ENCODE data around the gene RRBP1. TPM values are rescaled to one million over a fixed set of nuclear protein-coding genes. Genes with fewer than 3 reads are reported as not detected.

RRBP1 gene
- total RNA-seq, 1 donor from 2014 or later, result 459 TPM

DNA sequence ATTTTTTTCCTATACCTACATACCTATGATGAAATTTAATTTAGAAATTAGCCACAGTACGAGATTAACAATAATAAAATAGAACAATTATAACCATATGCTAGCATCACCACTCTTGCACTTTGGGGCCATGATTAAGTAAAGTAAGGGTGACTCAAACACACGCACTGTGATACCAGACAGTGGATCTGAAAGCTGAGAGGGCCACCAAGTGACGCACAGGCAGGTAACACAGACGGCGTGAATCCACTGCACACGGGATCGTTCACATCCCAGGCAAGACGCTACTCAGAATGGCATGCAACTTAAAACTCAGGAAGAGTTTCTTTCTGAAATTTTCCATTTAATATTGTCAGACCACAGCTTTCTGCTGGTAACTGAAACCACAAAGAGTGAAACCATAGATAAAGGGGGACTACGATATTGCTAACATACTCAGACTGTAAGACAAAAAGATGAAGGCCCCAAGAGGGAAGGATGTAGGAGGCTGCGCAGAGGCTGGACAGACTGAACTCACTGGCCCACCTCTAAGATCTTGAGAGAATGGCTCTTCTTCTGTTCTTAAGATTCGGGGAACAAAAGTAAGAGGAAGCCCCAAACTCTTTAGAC lies 17.9 kb downstream of the RRBP1 start:
- peak overlapping the region; percentile 97 for H3K27ac Mint-ChIP-seq (ENCODE audit: unreplicated experiment)
- peaks cover 95% of the 10 kb centered on the region for H3K4me1 Mint-ChIP-seq (ENCODE audit: low read depth)
- DNase-seq (ENCODE audit: low spot score), result no peak
- TF ChIP-seq, protein P1, sequence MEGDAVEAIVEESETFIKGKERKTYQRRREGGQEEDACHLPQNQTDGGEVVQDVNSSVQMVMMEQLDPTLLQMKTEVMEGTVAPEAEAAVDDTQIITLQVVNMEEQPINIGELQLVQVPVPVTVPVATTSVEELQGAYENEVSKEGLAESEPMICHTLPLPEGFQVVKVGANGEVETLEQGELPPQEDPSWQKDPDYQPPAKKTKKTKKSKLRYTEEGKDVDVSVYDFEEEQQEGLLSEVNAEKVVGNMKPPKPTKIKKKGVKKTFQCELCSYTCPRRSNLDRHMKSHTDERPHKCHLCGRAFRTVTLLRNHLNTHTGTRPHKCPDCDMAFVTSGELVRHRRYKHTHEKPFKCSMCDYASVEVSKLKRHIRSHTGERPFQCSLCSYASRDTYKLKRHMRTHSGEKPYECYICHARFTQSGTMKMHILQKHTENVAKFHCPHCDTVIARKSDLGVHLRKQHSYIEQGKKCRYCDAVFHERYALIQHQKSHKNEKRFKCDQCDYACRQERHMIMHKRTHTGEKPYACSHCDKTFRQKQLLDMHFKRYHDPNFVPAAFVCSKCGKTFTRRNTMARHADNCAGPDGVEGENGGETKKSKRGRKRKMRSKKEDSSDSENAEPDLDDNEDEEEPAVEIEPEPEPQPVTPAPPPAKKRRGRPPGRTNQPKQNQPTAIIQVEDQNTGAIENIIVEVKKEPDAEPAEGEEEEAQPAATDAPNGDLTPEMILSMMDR (IDR thresholded peaks at IDR 0.05), result no peak
- H3K9me3 Mint-ChIP-seq (ENCODE audit: low read depth), result peaks cover 5% of the 10 kb centered on the region
- no peak overlapping the region for H3K4me3 Mint-ChIP-seq (ENCODE audit: unreplicated experiment)
- H3K27me3 Mint-ChIP-seq (ENCODE audit: low read depth), result no peaks in the 10 kb centered on the region
- peaks cover 21% of the 10 kb centered on the region for H3K36me3 Mint-ChIP-seq (ENCODE audit: low read depth)

DNA sequence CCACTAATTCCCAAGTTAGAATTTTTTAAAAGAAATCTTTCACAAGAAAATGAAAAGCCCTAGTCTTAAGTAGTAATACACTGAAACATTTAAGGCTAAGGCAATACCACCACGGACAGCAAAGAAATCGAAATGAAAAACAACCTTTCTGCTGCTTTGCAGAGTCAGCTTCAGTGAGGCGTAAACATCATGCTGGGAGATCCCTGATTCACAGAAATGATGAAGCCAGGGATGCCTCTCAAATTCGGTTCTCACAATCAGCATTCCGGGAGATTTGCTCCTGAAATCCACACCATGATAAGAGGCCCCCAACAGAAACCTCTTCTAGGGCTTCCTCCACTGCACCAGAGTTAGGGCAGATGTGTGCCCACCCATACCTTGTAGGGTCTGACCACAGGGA lies 18.6 kb downstream of the RRBP1 start:
- peak overlapping the region; percentile 97 for H3K27ac Mint-ChIP-seq (ENCODE audit: unreplicated experiment)
- no peak for DNase-seq (ENCODE audit: low spot score)
- peaks cover 21% of the 10 kb centered on the region for H3K36me3 Mint-ChIP-seq (ENCODE audit: low read depth)
- peaks cover 88% of the 10 kb centered on the region for H3K4me1 Mint-ChIP-seq (ENCODE audit: low read depth)
- TF ChIP-seq, protein P1 (IDR thresholded peaks at IDR 0.05), result no peak
- no peaks in the 10 kb centered on the region for H3K27me3 Mint-ChIP-seq (ENCODE audit: low read depth)
- H3K4me3 Mint-ChIP-seq (ENCODE audit: unreplicated experiment), result no peak overlapping the region
- H3K9me3 Mint-ChIP-seq (ENCODE audit: low read depth), result peaks cover 5% of the 10 kb centered on the region

DNA sequence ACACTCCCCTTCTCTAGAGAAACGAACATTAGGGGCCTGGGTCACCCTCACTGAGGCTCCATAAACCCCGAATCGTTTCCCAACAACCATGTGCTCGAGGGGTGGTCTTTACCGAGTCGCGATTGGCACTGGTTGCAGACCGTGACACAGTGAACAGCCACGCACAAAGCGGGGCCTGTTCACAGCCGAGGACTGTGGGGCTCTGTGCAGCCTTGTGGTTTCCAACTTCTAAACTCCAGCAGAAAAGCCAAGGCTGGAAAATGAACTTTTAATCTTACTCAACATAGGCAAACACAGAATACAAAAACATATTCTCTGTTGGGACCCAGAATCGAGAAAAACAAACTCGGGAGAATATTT lies 19.0 kb downstream of the RRBP1 start:
- DNase-seq (ENCODE audit: low spot score), result no peak
- Mint-ChIP-seq H3K4me3 (ENCODE audit: unreplicated experiment) (no peak overlapping the region), H3K9me3 (ENCODE audit: low read depth) (peaks cover 8% of the 10 kb centered on the region), H3K4me1 (ENCODE audit: low read depth) (peaks cover 87% of the 10 kb centered on the region), H3K36me3 (ENCODE audit: low read depth) (peaks cover 25% of the 10 kb centered on the region), H3K27ac (ENCODE audit: unreplicated experiment) (peak overlapping the region; percentile 97), H3K27me3 (ENCODE audit: low read depth) (no peaks in the 10 kb centered on the region)
- TF ChIP-seq, protein P1 (IDR thresholded peaks at IDR 0.05), result no peak

DNA sequence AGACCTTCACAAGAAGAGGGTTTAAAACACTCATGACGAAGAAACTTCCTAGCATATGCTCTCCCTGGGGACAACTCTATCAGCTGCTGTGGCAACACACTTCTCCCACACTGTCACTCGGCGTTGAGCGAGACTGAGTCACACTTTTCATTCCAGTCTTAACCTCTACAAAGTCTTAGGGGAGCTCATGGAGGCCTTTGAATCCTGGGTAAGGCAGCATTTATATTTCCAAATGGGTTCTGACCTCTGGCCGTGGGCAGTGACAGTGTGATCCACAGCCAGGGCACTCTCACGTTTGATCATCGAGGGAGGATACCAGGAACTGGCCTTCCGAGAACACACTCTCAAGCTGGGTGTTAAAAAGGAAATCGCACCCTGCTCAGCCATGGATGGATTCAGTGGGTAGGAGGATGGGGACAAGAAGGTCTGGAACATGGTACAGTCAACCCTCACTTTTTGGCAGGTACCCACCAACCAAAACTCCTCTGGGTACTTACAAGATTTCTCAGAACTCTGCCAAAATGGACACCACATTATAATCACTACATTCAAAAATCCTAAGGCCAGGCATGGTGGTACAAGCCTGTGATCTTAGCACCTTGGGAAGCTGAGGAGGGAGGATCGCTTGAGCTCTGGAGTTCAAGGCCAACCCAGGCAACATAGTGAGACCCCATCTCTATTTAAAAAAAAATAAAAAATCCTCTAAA lies 19.6 kb downstream of the RRBP1 start:
- Mint-ChIP-seq H3K4me3 (ENCODE audit: unreplicated experiment) (peak overlapping the region; percentile 45), H3K36me3 (ENCODE audit: low read depth) (peaks cover 28% of the 10 kb centered on the region), H3K4me1 (ENCODE audit: low read depth) (peaks cover 87% of the 10 kb centered on the region), H3K9me3 (ENCODE audit: low read depth) (peaks cover 8% of the 10 kb centered on the region), H3K27ac (ENCODE audit: unreplicated experiment) (peak overlapping the region; percentile 97), H3K27me3 (ENCODE audit: low read depth) (no peaks in the 10 kb centered on the region)
- no peak for DNase-seq (ENCODE audit: low spot score)
- TF ChIP-seq, protein P1 (IDR thresholded peaks at IDR 0.05), result no peak

DNA sequence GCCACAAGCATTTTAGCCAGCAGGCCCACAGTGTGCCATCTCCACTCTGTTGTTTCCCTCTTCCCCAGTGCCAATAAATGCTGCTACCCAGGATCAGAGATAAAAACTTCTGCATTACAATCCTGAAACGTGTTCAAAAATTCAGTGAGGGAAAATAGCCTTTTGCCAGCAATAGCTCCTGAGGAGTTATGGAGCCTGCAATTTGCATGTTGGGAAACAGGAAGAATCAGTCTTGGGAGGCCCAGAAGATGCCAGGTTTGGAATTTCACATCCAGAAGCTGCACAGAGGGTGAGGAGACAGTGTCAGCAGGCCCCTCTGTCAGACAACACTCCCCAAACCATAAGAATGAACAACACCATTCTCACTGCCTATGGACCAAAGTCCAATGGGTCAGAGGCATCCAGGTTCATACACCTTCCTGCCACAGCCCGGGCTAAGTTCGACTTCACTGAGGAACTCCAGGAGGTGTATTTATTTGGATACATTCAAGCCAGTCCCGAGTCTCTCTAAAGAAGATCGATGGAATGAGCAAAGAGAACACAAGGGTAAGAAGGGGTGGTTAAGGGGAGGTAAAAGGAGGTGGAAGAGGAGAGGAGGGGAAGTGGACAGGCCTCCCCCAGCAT lies 20.8 kb downstream of the RRBP1 start:
- peaks cover 87% of the 10 kb centered on the region for H3K4me1 Mint-ChIP-seq (ENCODE audit: low read depth)
- H3K27ac Mint-ChIP-seq (ENCODE audit: unreplicated experiment), result peak overlapping the region; percentile 97
- peaks cover 8% of the 10 kb centered on the region for H3K9me3 Mint-ChIP-seq (ENCODE audit: low read depth)
- H3K27me3 Mint-ChIP-seq (ENCODE audit: low read depth), result no peaks in the 10 kb centered on the region
- H3K4me3 Mint-ChIP-seq (ENCODE audit: unreplicated experiment), result peak overlapping the region; percentile 29
- peaks cover 36% of the 10 kb centered on the region for H3K36me3 Mint-ChIP-seq (ENCODE audit: low read depth)
- TF ChIP-seq, protein P1 (IDR thresholded peaks at IDR 0.05), result no peak
- no peak for DNase-seq (ENCODE audit: low spot score)
